Measurements from ENCODE around the gene WWOX. TPM values are rescaled to one million over a fixed set of nuclear protein-coding genes. Genes with fewer than 3 reads are reported as not detected.

WWOX gene
- total and polyA plus RNA-seq, 2 of the 4 experiments (the other 2 are of a cell fraction) = 2.7 to 5.4 TPM

DNA sequence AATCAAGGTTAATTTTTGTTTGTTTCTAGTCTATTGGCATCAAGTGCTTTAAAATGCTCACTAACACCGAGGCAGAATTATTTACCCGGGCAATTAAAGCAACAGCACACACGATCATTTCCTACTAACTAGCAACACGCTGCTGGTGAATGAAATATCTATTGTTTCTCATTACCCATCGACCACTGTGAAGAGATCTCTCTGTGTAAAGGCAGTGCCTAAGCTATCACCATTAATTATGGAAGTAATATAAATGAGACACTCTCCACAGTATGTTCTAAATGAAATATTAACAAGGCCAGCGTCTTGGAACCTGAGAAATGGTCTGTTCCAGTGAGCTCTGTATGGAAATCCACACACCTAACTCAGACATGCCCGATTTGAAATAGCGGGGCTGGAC is 1103.5 kb downstream of the WWOX start:
- no peak overlapping the region for H2BK15ac ChIP-seq (ENCODE audit: low read depth, low read length)
- no peak overlapping the region for H4K5ac ChIP-seq (ENCODE audit: low read depth, low read length)
- dilution Hi-C loops (cut with HindIII; ENCODE audit: low sequenced_read_pairs, unreplicated experiment) = no loop called here
- H2AK5ac ChIP-seq (ENCODE audit: low read depth, low read length) = no peak overlapping the region
- H3K4ac ChIP-seq (ENCODE audit: low read depth, low read length) = no peak overlapping the region
- H3K79me1 ChIP-seq (ENCODE audit: low read depth in 1 of 2, low read length in 2 of 2) = no peaks in the 10 kb centered on the region
- no peak overlapping the region for H2AK9ac ChIP-seq (replicated peaks; ENCODE audit: low read depth, low read length, poor library complexity)
- DNase-seq (no peak), ATAC-seq (ENCODE audit: low read depth) (no peak)
- H3K27ac ChIP-seq (ENCODE audit: insufficient read depth, low read length) = no peak overlapping the region
- intact Hi-C loops (cut with micrococcal nuclease) = no loop called here
- no peak overlapping the region for H2BK120ac ChIP-seq (ENCODE audit: low read depth, low read length)
- no peak overlapping the region for H3K4me3 ChIP-seq (ENCODE audit: insufficient read depth, low read depth, low read length)
- no peak overlapping the region for H3K56ac ChIP-seq (ENCODE audit: extremely low read depth, insufficient read depth, low read length)
- ChIA-PET CTCF (interaction anchor here (0.8 kb wide), 1 partner anchor 59 kb away, joined by 3 read pairs; no protein-coding TSS in a partner anchor), POLR2A (ENCODE audit: unreplicated experiment) (no interaction called here)
- no CpG with 5 or more reads among the region's 8 CpGs for WGBS, 2 experiments (ENCODE audit: extremely low coverage in 2 of 2, insufficient read length in 1 of 2)
- no TSS peak for BruUV-seq (replicated peaks)
- H3K9me1 ChIP-seq (ENCODE audit: insufficient read depth, low read length) = no peaks in the 10 kb centered on the region
- no peaks in the 10 kb centered on the region for H3K36me3 ChIP-seq (ENCODE audit: control insufficient read depth, insufficient read depth, low read length)
- H3K18ac ChIP-seq (ENCODE audit: low read depth, low read length) = no peak overlapping the region
- peaks cover 33% of the 10 kb centered on the region for H3K9me3 ChIP-seq (ENCODE audit: control insufficient read depth, insufficient read depth, low read length)
- H4K91ac ChIP-seq (ENCODE audit: insufficient read depth, low read depth, low read length) = no peak overlapping the region
- H4K8ac ChIP-seq (ENCODE audit: low read depth in 2 of 2, low read length in 2 of 2) = no peak overlapping the region
- no peak overlapping the region for H2AFZ ChIP-seq (replicated peaks; ENCODE audit: low read length, poor library complexity)
- H3K9ac ChIP-seq (ENCODE audit: low read depth, low read length) = no peak overlapping the region
- H3K4me2 ChIP-seq (ENCODE audit: low read depth, low read length) = no peak overlapping the region
- no peak overlapping the region for H3K14ac ChIP-seq (replicated peaks; ENCODE audit: low read depth, low read length)
- in situ Hi-C loops (cut with MboI; ENCODE audit: low sequenced_read_pairs) = no loop called here
- H2BK20ac ChIP-seq (ENCODE audit: low read depth, low read length) = no peak overlapping the region
- no peak for TF ChIP-seq MXI1 (IDR thresholded peaks at IDR 0.05; ENCODE audit: borderline replicate concordance, low read depth, low read length)
- no peak for TF ChIP-seq MAFK (IDR thresholded peaks at IDR 0.05; ENCODE audit: low read depth, low read length)
- no peak for TF ChIP-seq NFE2L2 (IDR thresholded peaks at IDR 0.05; ENCODE audit: low read depth, low read length)
- no peak for TF ChIP-seq RFX5 (IDR thresholded peaks at IDR 0.05; ENCODE audit: low read depth, low read length)
- TF ChIP-seq RAD21 (IDR thresholded peaks at IDR 0.05; ENCODE audit: low read length) = no peak
- no peak for TF ChIP-seq SMC3 (IDR thresholded peaks at IDR 0.05; ENCODE audit: low read depth, low read length)
- TF ChIP-seq POLR2A (IDR thresholded peaks at IDR 0.05; ENCODE audit: low read depth, low read length) = no peak
- TF ChIP-seq, protein P1, sequence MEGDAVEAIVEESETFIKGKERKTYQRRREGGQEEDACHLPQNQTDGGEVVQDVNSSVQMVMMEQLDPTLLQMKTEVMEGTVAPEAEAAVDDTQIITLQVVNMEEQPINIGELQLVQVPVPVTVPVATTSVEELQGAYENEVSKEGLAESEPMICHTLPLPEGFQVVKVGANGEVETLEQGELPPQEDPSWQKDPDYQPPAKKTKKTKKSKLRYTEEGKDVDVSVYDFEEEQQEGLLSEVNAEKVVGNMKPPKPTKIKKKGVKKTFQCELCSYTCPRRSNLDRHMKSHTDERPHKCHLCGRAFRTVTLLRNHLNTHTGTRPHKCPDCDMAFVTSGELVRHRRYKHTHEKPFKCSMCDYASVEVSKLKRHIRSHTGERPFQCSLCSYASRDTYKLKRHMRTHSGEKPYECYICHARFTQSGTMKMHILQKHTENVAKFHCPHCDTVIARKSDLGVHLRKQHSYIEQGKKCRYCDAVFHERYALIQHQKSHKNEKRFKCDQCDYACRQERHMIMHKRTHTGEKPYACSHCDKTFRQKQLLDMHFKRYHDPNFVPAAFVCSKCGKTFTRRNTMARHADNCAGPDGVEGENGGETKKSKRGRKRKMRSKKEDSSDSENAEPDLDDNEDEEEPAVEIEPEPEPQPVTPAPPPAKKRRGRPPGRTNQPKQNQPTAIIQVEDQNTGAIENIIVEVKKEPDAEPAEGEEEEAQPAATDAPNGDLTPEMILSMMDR (conservative IDR thresholded peaks at IDR 0.05; ENCODE audit: low read depth, low read length) = no peak
- TF ChIP-seq, protein P2, sequence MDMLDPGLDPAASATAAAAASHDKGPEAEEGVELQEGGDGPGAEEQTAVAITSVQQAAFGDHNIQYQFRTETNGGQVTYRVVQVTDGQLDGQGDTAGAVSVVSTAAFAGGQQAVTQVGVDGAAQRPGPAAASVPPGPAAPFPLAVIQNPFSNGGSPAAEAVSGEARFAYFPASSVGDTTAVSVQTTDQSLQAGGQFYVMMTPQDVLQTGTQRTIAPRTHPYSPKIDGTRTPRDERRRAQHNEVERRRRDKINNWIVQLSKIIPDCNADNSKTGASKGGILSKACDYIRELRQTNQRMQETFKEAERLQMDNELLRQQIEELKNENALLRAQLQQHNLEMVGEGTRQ (IDR thresholded peaks at IDR 0.05; ENCODE audit: low read depth, low read length) = no peak
- no peak for TF ChIP-seq BHLHE40 (IDR thresholded peaks at IDR 0.05; ENCODE audit: low read depth, low read length)
- no peaks in the 10 kb centered on the region for H3K27me3 ChIP-seq (ENCODE audit: control insufficient read depth, insufficient read depth, low read length)
- H3K4me1 ChIP-seq (ENCODE audit: control insufficient read depth, insufficient read depth, low read length) = no peaks in the 10 kb centered on the region
- no peak overlapping the region for H3K23ac ChIP-seq (ENCODE audit: low read depth, low read length)
- no peaks in the 10 kb centered on the region for H4K20me1 ChIP-seq (ENCODE audit: insufficient read depth, low read length)
- H2BK5ac ChIP-seq (ENCODE audit: low read depth, low read length, poor library complexity, severe bottlenecking) = no peak overlapping the region
